NCI-H2029 treated with DMSO at 0.1 percent for 48 hours (cell line): ENCODE results near the gene GRIN2A.

Experiments
- DNase-seq: peaks from one replicate; lab custom pipeline; 2025; lab: John Stamatoyannopoulos, UW

GRIN2A gene

DNA sequence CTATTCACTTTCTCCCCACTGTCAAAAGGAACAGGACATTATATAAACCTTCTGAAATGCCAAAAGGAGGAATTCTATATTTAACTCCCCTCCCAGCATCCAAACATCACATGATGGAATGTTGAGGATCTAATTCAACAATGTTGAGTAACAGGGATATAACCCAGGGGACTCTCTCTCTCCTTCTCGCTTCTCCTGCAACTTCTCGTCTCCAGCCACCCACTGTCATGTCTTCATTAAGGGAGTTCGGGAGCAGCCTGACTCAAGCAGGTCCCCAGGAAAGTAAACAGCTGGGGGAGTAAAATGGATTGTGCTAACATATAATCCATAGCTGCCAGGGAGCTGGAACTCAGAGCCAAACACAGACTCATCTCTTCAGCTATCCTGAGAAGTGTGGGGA lies 51.7 kb downstream of the GRIN2A start:
- DNase-seq: no peak

DNA sequence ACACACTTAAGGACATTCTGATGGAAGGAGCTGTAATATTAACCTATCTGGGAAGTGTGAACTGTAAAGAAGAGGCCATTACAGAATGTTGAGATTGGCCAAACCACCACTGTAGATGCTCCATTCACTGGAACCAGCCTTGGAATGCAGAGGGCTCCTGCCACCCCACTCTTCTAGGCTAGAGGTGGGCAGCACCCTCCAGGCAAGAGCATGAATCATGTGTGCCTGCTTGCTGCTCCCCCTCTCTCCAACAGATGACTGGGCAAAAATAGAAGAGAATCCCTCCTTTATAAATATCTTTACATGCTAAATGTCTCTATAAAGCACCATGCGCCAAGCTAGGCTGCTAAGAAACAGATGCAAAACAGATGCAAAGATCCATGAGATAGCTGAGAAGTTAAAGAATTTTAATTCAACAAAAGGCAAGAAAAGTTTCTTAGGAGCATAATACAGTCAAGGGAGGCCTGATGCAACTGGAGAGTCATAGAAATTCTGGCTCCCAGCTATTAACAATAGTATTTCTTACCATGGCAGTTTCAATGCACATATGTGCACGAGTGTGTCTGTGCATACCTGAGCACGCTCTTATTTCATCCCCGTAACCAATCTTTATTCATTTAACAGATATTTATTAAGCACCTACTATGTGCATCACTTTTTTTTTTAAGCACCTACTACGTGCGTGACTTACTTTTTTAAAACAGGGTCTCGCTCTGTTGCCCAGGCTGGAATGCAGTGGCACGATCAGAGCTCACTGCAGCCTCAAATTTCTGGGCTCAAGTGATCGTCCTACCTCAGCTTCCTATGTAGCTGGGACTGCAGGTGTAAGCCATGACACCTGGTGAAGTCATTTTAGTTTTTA lies 53.6 kb downstream of the GRIN2A start:
- no peak for DNase-seq

DNA sequence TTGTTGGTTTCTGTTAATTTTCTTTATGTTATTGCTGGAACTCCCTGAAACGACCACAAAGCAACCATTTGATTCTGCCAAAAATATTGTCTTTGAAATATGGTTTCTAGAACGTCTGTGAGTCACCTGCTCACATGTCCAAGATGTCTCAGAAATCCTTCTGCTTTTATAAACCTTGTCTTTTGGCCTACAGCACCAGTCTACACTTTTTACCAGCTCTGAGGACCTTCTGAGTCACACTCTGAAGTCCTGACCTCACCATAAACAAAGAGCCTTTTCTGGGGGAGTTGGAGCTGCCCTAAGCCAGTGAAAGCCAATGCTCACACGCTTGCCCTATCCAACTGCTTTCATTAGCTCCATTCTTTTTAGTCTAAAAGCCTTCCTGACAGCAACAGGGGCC lies 55.5 kb downstream of the GRIN2A start:
- no peak for DNase-seq

DNA sequence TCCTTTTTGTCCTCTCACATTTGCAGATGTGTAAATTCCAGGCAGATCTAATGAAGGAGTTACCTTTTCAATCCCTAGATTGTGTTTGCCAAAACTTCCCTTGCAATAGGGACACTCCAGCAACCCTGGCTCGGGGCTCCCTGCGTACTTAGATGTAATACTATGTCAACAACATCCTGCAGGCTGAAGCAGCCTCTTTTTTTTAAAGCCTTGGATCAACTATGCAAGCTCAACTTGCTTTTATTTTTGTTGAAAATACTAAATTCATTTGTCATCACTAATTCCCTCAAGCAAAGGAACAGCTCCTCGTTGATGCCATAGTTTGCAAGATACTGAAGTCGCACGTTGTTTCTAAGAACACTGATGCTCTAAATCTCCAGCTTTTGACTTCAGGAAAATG lies 59.1 kb downstream of the GRIN2A start:
- DNase-seq: no peak

DNA sequence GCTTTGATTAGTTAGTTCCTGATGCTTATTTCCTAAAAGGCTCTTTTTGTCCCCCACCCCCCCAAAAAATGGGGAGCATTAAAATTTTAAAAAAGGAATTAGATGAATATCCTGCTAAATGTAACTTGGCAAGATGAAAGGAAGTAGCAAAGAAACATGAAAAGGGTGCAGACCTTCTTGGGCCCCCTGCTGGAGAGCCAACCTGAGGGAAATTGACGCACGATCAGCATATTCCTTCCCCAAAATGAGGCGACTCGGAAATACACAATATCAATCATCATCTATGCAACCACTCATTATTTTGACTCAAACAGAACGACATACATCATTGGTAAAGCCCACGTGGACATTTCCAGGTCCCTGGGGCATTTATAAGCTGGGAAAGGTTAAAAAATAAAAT lies 59.7 kb downstream of the GRIN2A start:
- no peak for DNase-seq

DNA sequence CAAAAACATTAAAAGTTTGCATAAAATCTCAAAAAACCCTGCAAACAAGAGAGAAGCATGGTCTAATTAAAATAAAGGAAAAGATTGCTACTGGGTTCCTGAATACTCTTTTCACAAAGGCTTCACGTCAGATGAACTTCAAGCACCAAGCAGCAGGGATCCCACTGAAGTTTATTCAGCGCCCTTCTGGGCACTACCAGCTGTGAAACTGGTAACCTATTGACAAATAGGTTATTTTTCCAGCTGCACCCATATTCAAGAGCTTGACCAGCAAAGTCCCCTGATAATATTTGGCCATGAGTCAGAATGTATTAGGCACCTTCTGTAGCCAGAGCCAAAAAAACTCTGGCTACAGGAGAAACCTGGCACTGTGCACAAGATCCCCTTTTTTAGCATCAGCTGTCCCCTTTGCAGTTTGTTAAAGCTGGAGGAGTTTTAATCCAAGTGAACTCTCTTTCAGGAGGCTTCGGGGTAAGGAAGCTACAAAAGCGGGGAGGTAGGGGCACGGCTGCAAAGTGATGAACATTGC lies 60.3 kb downstream of the GRIN2A start:
- DNase-seq: no peak

DNA sequence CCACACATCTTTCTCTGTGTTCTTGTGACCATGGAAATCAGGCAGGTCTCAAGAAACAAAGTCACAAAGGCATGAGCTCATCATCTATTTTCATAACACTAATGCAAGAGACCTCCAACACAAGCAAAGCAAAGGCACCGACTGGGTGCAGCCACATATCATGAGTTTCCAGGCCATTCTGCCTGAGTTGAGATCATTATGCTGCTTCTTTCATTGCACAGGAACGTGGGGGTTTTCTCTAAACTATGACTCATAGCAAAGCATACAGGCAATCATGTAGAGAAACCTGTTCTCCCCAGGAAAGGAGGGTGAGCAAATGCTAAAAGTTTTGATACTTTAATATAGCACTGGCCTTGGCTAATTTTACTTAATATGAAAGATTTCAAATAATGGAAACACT lies 60.7 kb downstream of the GRIN2A start:
- DNase-seq: no peak

DNA sequence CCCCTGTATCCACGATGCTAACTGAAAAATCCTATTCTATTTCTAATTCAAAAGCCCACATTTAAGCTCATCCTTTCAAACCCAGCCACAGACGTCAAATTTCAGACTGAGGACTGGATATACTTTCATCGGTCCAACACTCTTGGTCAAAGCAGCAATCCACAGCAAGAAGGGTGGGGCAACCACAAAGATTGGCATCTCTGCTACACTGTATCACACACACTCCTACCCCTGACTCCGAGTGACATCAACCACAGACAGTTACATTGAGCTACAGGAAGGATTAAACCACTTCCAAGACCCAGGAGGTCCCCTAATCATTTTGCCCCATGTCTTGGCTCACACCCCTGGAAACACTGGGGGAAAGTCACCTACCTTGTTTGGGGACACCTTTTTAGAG lies 61.3 kb downstream of the GRIN2A start:
- no peak for DNase-seq

DNA sequence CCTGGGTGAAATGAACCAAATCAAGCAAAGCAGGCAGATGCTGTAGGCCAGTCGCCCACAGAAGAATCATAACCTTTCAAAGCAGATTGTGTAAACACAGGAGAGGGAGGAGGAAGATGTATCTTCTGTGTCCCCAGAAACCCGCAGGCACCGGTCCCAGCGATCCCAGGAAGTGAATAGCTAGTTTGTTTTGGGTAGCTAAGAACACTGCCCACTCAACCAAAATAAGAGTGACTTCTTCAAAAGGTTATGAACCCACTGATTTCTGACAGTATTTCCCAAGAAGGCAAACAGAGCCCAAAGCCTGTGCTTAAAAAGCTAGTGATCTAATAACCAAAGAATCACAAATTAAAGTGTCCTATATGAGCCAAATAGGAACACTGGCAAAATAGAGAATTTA lies 67.8 kb downstream of the GRIN2A start:
- DNase-seq: no peak

DNA sequence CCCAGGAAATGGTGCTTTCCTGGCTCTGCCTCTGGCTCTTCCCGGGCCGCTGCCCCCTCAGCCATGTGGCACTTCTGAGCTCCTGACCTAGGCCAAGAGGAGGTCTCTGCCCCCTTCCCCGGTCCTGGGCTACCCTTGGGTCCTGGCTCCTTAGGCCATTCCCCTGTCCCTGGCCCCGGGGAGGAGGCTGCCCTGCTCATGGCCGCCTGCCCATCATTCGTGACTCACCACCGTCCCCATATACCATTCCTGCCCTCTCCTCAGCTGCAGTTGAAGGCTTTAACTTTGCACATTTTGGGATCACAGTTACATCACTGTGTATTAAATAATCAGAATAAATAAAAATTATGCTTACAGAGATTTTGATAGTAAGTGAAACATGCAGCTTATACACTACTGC lies 69.0 kb downstream of the GRIN2A start:
- DNase-seq: no peak

DNA sequence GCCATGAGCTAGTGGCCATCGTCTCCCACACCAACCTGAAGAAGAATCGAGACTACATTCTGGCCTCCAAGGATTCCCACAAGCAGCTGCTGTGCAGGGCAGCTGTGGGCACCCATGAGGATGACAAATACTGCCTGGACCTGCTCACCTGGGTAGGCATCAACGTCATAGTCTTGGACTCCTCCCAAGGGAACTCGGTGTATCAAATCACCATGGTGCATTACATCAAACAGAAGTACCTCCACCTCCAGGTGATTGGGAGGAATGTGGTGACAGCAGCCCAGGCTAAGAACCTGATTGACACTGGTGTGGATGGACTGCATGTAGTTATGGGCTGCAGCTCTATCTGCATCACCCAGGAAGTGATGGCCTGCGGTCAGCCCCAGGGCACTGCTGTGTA lies 70.2 kb downstream of the GRIN2A start:
- DNase-seq: no peak

DNA sequence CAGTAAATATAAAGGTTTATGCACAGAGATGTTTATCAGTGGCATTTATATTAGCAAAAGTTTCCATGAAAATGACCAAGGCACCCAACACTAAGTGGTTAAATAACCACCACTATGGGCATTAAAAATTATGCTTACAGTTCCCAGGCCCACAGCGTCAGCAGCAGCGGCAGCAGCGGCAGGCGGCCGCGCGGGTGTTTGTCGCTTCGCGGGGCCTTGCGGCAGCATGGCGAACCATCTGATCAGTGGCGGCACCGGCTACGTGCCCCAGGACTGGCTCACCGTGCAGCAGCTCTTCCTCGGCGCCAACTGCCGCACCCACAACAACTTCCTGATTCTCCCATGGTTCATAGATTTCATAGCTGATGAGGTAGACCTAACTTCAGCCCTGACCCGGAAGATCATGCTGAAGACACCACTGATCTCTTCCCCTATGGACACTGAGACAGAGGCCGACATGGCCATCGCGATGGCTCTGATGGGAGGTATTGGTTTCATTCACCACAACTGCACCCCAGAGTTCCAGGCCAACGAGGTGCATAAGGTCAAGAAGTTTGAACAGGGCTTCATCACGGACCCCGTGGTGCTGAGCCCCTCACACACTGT lies 71.0 kb downstream of the GRIN2A start:
- no peak for DNase-seq

DNA sequence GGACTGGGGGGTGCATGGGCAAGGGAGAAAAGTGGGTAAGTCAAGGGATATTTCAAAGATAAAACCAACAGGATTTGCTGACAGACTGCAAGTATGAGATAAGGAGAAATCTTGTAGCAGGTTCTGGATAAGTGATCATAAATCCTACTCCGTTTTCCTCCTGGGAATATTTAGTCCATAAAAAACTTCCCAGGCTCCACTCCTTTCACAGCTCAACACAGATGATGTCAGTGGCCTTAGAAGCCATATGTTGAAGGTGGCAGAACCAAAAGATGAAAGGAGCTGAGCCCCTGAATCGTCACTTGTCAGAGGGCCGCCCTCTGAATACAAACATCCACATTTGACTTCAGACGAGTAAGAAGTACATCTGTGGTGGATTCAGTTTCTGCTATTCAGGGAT lies 71.7 kb downstream of the GRIN2A start:
- DNase-seq: no peak

DNA sequence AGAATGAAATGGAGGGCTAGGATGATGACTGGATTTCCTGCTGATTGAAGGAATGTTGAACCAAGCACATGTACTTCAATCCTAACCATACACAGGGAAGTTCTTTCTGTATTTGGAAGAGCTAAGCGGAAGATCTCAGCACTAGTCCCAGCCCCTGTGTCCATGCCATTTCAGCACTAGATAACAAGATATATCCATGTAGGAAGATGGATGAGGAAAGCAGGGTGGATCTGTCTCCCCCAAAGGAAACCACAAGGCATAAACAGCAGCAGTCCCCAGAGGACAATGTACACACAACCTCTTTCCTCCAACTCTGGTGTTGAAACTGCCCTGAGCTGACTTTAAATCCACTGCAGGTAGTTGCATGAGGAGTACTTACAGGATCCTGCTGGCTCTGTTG lies 75.1 kb downstream of the GRIN2A start:
- DNase-seq: no peak

DNA sequence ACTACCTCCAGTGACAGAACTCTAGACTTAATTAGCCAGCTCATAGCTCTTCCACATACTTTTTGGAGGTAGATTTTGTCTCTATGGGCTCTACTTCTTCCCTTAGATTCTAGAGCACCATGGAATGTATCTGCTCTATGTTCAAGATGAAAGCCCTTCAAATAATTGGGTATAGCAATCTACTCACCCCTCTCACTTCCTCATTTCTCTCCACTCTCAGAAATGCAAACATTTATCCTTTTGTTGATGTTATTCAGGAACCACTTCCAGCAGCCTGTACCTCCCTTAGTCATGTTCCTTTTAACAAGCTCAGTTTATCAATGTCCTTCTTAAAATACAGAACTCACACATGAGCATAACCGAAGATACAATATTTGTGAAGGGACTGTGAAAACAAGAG lies 78.5 kb downstream of the GRIN2A start:
- DNase-seq: peak; percentile 36

DNA sequence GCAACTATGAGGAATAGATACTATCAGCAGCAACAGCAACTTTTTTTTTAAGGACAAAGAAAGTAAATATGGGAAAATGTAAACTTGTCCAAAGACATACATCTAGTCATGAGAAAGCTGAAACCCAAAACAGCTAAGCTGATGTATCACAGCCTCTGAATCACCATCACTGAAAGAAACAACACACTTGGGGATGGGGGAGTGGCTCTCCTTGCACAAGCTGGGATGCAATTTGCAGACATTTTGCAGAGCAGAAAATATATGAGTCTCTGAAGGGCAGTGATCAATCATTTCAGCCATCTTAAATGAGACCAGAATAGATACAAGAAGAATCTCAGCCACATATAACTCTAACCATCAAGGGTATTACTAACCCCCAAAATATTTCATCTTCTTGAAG lies 79.1 kb downstream of the GRIN2A start:
- DNase-seq: no peak

DNA sequence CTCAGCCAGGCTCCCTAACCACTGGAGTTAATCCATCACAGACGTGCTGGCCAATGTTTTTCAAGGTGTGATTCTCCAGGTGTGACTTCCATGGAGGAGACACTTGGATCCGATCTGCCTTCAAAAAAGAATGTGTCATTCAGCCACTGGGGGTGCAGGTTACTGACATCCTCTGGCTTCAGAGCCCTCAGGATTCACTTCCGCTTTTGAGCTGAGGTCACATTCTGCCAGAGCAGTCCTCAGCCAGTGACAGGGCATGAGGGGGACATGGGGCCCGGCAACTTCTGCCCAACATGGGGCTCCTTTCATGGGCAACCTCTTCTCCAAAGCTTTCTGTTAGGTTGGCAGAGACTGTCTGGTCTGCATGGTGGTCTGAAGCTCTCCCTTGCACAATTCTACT lies 81.4 kb downstream of the GRIN2A start:
- no peak for DNase-seq

DNA sequence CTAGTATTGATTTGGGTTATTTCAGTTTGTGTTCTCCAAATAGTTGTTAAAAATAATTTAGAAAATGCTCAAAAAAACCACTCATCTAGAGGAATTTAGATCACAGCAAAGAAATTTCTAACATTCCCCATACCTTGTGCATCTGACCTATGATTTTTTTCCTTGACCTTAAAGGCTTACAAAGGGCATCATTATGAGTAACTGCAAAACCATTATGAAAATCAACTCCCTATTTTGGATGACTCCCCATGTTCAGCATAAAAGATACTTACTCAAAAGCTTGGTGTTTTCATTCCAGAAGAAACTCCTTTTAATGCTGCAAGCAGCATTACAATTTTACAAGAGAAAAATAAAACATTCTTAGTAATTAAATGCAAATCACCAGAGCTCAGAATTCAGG lies 83.2 kb downstream of the GRIN2A start:
- no peak for DNase-seq

DNA sequence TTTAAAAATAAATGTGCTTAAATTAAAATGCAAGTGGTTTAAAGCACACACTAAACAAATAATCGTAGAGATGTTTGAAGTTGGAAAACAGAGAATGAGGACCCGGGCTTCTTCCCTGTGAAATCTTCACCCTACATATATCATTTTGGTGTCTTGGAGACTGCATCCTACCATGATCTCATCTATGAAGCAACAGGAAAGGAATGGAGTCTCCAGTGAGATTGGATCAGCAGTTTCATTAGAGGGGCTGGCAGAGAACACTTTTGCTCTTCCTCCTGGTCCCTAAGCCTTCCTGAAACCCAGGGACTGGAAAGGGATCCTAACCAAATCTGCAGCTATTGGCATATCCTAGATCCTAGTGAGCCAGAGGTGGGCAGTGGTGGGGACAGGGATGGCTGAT lies 85.0 kb downstream of the GRIN2A start:
- no peak for DNase-seq

DNA sequence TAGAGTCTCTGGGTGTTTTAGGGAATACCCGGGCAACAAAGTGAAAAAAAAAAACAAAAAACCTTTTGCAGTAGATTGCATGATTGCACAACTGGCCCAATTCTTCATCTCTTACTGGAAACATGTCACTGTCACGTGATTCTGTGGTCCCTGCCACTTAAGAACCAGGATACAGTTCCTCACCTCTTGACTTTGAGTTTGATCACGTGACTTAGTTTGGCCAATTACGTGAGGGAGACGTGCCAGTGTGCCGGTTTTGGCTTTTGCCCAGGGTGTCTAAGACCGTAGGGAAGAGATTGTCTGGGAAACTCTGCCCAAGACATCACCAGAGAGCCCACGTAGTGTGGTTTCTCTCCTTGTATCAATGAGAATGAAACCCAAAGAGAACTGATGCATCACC lies 88.7 kb downstream of the GRIN2A start:
- peak; percentile 47 for DNase-seq

DNA sequence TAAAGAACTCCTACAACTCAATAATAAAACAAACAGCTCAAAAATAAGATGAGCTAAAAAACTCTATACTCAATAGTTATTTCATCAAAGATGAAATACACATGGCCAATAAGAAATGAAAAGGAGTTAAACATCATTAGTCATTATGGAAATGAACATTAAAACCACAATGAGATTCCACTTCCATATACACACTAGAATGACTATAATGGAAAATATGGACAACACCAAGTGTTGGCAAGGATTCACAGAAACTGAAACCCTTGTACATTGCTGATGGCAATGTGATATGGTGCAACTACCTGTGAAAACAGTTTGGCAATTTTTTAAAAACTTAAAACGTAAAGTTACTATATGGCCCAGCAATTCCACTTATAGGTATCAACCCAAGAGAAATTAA lies 91.4 kb downstream of the GRIN2A start:
- DNase-seq: no peak

DNA sequence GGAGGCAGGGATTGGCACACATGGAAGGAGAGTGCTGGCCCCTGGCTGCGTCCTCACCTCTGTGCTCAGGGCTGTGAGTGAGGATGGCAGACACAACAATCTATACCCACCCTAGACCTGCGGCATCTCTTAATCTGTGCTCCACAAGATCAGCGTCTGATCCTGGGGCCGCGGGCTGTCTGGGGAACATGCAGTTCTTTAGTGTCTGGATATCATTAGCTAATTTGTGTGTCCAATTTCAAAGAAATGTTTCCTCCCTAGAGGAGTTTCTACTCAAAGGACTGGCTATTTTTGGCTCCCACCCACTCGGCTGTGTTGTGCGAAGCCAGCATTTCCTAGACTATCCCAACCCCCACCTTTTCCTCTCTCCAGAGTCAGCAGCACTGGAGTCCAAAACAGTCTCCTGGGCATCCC lies 93.8 kb downstream of the GRIN2A start:
- DNase-seq: no peak

DNA sequence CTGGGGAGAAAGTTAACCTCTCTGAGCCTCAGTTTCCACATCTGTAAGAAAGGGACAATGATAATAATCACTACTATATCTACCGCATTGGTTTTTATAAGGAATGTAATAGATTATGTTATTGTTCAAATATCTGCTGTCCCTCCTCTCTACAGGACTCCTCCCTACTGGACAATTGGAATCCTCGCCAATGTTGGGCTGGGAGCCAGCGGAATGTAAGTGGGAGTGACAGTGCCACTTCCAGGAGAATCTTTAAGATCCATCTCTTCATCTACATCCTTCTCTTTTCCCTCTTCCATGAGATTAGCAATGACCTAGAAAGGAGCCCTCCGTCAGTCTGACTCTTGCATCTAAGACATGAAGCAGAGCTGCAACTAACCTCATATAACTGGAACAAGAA lies 95.1 kb downstream of the GRIN2A start:
- no peak for DNase-seq

DNA sequence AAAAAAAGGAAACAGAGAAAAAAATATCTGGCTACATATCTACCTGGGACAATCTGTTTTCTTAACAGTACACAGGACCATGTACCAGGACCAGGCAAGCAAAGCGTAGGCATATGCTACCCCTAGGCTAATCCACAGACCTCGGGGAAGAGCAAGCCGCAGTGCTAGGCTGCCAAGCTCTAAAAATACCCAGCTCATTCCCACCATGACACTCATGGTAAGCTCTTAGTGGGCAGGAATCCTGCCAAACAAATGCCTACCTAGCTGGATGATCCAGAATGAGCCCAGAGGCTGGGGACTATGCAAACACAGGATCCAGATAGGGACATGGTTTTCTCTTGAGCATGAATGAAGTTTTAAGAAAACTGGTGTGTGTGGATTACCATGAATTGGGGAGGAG lies 95.6 kb downstream of the GRIN2A start:
- DNase-seq: no peak
